HG02798 (cell line): ENCODE results near the gene QKI.

Source experiments
- ATAC-seq: cut with Tn5 transposase; IDR thresholded peaks from one replicate; pipeline ENCODE4 v1.9.1; 2021; ENCODE audit warnings: mild to moderate bottlenecking; ENCODE audit not compliant: unreplicated experiment, poor library complexity

Gene QKI

GRCh38 chr6:163520956-163521355 is 106.4 kb downstream of the QKI start:
- ATAC-seq, result no peak

GRCh38 chr6:163522033-163522432 is 107.5 kb downstream of the QKI start:
- no peak for ATAC-seq

GRCh38 chr6:163525926-163526325 is 111.4 kb downstream of the QKI start:
- no peak for ATAC-seq

GRCh38 chr6:163526346-163526745 is 111.8 kb downstream of the QKI start:
- no peak for ATAC-seq

GRCh38 chr6:163527291-163527690 is 112.8 kb downstream of the QKI start:
- ATAC-seq, result no peak

GRCh38 chr6:163529605-163530004 is 115.1 kb downstream of the QKI start:
- ATAC-seq, result no peak

GRCh38 chr6:163530406-163530805 is 115.9 kb downstream of the QKI start:
- ATAC-seq, result no peak

GRCh38 chr6:163531122-163531521 is 116.6 kb downstream of the QKI start:
- ATAC-seq, result no peak

- ATAC-seq, result no peak
Measured at GRCh38 chr6:163532526-163533078, 118.1 kb downstream of the QKI start.

GRCh38 chr6:163533443-163533842 is 118.9 kb downstream of the QKI start:
- ATAC-seq, result no peak

- ATAC-seq, result no peak
Measured at GRCh38 chr6:163536770-163537169, 122.3 kb downstream of the QKI start.

GRCh38 chr6:163538331-163538730 is 123.8 kb downstream of the QKI start:
- ATAC-seq, result no peak

GRCh38 chr6:163539101-163539762 is 124.7 kb downstream of the QKI start:
- no peak for ATAC-seq

GRCh38 chr6:163543321-163543720 is 128.8 kb downstream of the QKI start:
- ATAC-seq, result no peak

GRCh38 chr6:163545370-163545769 is 130.9 kb downstream of the QKI start:
- ATAC-seq, result no peak

GRCh38 chr6:163547287-163547686 is 132.8 kb downstream of the QKI start:
- ATAC-seq, result no peak

- no peak for ATAC-seq
Measured at GRCh38 chr6:163548624-163549023, 134.1 kb downstream of the QKI start.

GRCh38 chr6:163554032-163554431 is 139.5 kb downstream of the QKI start:
- no peak for ATAC-seq

GRCh38 chr6:163554663-163555062 is 140.1 kb downstream of the QKI start:
- ATAC-seq, result peak; percentile 59

GRCh38 chr6:163559661-163560060 is 145.1 kb downstream of the QKI start:
- ATAC-seq, result no peak

GRCh38 chr6:163563318-163563717 is 148.8 kb downstream of the QKI start:
- no peak for ATAC-seq

- no peak for ATAC-seq
Measured at GRCh38 chr6:163564534-163564933, 150.0 kb downstream of the QKI start.
